Measurements from ENCODE around the gene BTBD16. TPM values are rescaled to one million over a fixed set of nuclear protein-coding genes. Genes with fewer than 3 reads are reported as not detected.

Gene BTBD16
- total RNA-seq, 1 donor from 2014 or later, result 1.2 TPM

DNA sequence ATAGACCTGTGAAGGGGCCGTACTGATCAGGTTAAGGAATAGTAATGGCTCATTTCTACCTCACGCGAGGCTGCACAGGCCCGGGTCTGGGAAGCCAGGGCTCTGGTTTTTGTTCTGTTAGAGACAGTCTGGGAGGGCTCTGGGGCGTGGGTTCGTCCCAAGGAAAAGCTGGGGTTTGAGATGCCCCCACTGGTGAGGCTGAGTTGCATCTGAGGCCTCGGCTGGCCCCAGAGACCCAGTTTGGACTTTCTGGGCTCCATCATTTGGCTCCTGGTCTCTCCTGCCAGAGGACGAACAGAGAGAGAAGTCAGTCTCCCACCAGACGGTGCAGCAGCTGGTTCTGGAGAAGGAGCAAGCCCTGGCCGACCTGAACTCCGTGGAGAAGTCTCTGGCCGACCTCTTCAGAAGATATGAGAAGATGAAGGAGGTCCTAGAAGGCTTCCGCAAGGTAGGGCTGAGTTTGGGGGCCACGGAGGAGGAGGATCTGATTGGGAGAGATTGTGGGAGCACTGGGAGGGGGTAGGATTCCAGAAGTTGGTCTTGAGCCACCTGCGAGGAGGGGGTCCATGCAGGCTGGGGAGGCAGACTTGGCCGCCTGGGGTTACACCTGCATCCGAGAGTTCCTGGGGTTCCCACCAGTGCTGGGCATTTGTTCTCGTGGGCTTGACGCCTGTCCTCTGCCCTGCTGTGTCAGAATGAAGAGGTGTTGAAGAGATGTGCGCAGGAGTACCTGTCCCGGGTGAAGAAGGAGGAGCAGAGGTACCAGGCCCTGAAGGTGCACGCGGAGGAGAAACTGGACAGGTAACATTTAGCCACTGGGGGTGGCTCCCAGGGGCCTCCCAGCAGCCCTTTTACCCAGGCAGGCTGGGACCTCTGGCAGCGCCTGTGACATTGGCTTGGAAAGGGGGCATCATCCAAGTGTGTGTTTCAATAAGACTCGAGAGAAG is 22.5 kb upstream of the BTBD16 start:
- DNase-seq (ENCODE audit: low spot score), result no peak

DNA sequence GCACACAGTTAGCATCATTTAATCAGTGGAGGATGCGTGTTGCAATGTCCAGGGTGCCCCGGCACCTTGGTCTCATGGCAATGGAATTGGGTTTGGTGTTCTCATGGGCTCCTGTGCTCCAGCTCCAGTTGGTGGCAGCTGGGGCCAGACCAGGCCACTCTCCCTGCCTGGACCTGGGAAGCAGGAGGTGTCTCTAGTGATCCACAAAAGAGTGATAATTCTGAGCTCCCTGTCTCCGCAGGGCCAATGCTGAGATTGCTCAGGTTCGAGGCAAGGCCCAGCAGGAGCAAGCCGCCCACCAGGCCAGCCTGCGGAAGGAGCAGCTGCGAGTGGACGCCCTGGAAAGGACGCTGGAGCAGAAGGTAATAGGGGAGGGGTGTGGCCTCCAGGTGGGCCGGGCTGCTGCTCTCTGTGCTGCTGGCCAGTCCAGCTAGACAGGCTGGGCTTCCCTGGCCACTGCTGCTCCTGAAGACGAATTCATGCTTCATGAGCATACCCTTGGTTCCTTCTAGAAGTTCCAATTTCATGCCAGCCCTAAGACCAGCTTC is 21.7 kb upstream of the BTBD16 start:
- DNase-seq (ENCODE audit: low spot score), result no peak

DNA sequence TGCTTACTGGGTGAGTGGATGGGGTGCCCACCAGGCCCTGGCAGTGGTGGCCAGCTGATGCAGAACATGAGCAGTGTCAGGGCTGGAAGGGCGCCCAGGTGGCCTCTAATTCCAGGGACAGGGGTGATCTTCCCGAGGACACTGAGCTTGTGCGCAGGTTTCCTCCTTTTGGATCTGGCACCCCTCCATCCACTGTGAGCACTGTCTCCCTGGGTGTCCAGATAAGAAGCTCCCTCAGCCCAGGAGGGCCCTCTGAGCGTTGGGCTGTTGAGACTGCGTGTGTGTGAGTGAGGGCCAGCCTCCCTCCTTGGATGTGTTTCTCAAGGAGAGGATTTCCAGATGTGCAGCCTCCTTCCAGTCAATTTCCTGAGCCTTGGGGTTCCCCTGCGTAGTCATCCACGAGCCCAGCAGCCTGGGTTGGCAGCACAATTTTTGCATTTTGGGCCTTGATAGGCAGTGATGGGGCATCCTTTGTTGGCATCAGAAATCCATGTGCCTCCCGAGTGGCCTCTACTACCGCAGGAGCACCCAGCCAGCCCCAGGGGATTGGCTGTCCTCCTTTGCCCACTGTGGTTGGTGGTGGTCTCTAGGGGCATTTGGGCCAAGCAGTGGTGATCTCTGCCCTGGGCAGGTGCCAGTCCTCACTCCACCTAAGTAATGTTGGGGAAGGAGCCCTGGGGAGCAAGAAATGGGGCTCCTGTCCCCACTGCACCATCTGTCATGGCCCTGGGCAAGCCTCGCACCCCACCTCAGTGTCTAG is 20.9 kb upstream of the BTBD16 start:
- DNase-seq (ENCODE audit: low spot score), result no peak

DNA sequence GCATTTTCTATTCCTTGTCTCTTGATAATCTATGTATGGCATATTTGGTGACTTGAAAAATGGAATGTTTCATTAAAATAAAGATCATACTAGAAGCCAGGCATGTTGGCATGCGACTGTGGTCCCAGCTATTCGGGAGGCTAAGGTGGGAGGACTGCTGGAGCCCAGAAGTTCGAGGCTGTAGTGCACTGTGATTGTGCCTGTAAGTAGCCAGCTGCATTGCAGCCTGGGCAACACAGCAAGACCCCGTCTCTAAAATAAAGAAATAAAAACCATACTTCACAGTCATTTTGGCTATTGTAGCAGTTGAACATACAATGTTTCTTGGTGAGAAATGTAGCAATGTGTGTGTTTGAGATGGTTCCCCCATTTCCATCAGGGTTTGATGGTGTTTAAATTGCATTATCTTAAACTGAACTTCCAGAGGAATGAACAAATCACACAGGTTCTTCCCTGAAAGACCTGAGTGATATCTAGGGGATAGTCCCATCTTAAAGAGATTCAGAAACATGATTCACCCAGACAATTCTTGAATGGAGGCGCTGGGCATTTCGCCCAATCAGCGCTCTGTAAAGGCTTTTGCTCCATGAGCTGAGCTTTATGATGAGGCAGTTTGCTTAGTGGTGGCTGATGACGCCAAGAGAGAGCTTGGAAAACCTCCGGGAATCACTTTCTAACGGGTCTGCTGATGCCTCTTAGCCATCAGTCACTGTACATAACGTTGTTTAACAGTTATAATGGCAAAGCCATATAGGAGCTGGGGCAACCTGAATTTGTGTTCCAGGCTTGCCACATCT is 19.4 kb upstream of the BTBD16 start:
- no peak for DNase-seq (ENCODE audit: low spot score)

DNA sequence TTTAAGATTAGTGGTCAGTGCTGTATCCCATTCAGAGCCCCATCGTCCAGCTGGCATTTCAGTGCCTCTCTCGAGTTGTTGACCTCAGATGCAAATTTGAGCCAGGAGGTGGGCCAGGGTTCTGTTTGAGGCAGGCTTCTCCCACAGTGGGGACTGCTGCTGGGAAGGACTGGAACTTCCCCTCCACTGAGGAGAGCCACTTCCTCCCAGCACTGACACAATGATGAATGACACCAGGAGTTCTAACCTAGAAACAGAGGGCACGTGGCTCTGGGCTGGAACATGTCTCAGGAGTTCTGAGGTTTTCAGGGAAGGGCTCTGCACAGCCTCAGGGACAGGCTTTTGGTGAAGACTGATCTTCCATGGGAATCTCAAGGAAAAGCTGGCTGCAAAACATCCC is 18.3 kb upstream of the BTBD16 start:
- DNase-seq (ENCODE audit: low spot score), result no peak

DNA sequence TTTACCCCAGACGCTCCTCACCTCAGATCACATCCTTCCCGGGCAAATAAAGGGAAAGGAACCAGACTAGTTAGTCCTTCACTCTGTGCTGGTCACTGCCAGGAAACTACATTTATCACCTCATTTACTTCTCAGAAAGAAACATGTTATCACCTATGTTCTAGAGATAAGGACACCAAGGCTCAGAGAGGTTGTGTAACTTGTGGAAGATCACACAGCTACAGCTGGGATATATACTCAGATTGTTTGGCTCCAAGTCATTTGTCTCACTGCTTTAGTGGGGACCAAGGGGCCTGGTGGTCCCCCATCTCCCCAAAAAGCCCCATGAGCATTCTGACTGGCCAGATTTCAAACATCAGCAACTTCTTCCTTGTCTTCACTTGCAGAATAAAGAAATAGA is 17.5 kb upstream of the BTBD16 start:
- DNase-seq (ENCODE audit: low spot score), result no peak

DNA sequence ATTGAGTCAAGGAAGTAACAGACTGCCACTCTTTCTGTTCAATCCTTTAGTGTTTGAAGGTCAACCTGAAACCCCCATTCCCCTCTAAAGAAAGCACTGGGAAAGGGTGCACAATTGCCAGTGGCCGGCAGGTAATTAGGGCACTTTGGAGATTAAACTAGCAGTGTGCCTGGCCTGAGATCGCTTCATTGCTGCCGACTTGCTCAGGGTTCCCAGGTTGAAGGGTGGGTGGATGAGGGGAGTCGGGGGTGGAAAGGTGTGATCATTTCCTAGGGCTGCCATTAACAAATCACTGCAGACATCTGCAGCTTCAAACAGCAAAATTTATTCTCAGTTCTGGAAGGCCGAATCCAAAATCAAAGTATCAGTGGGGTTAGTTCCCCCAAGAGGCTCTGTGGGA is 16.3 kb upstream of the BTBD16 start:
- DNase-seq (ENCODE audit: low spot score), result no peak

DNA sequence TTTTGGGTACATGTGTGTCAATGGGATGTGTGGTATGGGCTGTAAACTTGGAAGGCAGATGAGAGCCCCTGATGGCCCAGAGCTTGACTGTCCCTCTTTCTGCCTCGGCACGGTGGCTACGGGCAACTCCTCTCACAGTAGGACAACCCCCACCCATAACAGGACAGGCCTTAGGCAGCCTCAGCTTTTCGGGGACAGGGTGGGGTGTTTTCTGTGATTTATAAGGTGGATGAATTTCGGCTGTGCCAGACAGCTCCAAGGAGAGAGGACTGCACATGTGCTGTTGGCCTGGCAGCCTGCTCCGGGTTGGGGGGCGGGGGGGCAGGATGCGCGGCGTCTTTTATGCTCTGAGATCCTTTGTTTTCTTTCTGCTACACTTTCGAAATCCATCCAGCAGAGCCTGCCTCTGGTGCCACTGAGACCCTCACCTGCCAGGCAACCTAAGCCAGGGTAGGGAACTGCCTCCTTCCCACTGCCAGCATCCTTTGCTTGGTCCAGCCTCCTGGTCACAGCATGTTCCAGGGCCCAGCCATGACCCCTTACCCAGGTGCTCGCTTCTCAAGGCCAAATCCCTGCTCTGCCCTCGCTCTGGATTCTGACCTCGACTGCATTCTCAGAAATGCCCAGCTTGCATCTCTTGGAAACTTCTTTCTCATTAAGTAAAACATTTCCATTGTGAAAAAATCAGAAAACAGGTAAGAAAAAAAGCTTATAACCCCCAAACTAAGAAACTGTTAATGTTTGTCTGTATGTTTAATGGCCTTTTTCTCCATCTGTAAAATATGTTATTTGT is 15.4 kb upstream of the BTBD16 start:
- DNase-seq (ENCODE audit: low spot score), result no peak

DNA sequence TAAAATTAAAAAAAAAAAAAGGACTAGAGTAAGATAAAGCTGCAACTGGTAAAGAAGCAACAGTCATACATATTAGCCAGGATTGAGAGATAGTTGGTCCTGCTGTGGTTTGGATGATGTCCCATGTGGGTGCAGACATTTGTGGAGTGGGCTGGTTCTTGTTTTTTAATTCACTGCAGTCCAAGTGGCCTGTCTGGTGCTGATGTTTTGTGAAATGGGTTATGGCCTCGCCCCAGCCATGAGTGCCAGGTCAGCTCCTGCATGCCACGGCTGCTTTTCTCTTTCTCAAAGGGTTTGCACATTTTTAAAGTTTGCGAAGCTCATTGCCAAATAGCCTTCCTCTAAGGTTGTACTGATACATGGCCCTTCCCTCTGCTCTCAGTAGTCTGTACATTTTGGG is 14.1 kb upstream of the BTBD16 start:
- no peak for DNase-seq (ENCODE audit: low spot score)

DNA sequence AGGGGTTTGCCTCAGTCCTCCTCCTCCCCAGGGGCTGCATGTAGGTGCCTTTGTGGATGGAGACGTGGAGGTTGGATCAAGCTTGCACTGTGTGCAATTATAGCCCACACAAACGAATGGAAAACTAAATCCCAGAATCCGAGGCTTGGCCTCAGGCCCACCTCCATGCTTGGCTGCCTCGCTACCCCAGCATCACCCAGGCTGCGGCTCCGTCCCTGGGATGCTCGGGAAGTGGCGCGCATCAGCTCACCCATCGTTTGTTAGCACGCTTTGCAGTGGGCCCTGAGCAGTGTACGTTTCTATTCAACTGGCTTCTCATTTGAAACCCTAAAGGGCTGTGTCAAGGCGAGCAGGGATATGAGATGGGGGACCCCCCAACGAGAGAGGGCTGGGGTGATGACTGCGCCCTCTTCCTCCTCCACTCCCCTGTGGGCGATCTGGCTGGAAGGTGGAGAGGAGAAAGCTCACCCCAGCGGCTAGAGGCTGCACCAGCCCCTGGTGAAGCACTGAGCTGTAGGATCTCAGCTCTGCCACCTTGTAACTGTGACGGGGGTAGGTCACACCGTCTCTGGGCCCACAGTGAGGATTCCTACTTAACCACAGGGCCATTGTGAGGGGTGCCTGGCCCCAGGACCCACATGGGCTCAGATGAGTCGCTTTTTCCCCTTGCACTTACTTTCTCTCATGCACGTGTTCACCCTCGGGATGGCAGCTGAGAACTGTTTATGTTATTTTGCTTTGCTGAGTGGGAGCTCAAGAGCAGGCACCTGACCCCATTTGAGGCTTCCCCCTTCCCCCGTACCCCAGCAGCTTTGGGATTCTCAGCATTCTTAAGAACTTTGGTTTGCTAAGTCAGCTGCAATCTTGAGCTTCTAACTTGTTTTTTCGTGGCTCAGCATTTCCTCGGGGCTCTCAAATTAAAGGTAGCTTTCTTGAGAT is 12.7 kb upstream of the BTBD16 start:
- DNase-seq (ENCODE audit: low spot score), result no peak

DNA sequence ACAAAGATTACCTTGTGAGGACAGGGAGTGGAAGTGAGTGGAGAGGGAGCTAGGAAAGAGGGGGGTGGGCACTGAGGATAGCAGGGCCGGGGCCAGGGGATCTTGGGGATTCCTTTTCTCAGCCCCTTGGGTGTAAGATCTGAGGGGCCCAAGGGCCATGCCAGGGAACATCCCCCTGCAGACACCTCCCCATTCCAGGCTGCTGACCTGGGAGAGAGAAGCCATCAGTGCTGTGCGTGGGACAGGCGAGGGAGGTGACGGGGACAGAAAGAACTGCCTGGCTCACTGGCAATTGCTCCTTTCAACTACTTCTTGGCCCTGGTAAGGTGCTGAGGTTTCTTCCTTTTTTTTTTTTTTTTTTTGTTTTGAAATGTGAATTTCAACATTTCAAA is 12.0 kb upstream of the BTBD16 start:
- no peak for DNase-seq (ENCODE audit: low spot score)

DNA sequence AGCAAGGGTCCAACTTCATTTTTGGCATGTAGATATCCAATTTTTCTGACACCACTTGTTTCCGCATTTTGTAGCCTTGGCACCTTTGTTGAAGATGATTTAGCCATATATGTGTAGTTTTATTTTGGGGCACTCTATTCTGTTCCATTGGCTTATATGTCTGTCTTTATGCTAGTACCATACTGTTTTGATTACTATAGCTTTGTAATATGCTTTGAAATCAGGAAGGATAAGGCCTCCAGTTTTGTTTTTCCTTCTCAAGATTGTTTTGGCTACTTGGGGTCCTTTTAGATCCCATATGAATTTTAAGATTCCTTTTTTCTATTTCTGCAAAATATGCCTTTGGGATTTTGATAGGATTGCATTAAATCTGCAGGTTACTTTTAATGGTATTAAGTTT is 9.5 kb upstream of the BTBD16 start:
- DNase-seq (ENCODE audit: low spot score), result no peak

DNA sequence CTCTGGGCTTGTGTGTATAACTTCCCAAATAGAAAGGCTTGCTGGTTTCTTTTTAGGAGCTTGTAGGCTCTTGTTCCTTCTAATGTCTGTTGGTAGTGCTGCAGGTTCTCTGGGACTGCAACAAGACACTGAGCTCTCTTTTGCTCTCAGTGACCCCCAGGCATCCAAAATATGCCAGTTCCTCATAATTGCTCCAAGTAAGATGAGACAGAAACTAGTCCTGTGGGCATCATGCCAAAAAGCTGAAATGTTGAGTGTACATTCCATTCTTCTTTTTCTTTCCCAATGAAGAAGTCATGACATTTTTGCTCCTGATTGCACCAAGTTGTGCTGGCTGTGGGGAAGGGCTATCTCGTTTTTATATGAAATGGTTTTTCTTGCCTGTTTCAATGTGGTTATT is 7.1 kb upstream of the BTBD16 start:
- no peak for DNase-seq (ENCODE audit: low spot score)

DNA sequence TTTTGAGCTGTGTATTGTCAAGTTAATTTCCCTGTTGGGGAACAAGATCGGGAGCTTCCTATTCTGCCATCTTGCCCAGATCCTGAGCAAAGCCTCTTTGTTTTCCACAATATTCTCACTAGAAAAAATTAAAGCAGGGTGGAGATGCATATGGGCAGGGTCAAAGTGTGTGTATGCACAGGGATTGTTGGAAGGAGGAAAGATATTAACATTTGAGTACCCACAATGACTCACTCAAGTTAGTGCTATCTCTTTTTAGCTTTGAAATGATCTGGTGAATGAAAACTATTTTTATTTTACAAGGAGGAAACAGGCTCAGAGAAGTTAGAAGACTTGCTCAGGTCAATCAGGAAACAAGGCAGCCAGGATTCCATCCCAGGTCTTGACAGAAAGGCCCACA is 6.7 kb upstream of the BTBD16 start:
- no peak for DNase-seq (ENCODE audit: low spot score)

DNA sequence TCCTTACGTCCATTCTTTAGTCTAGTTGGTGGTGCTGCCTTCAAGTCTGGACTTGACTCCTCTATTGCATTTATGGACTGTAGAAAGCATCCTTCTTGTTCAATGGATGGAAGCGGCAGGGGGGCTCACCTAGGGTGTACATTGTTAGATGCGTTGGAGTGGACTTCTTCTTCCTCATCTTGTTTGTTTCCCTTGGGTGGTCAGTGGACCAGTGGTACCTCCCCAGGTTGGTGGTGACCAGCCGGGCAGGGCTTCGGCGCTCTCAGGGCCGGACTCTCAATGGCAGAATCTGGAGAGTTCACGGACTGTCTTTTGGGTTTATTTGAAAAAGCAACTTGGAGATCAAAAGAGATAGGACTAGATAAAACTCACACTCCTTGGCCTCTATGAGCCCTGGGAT is 6.2 kb upstream of the BTBD16 start:
- DNase-seq (ENCODE audit: low spot score), result no peak

DNA sequence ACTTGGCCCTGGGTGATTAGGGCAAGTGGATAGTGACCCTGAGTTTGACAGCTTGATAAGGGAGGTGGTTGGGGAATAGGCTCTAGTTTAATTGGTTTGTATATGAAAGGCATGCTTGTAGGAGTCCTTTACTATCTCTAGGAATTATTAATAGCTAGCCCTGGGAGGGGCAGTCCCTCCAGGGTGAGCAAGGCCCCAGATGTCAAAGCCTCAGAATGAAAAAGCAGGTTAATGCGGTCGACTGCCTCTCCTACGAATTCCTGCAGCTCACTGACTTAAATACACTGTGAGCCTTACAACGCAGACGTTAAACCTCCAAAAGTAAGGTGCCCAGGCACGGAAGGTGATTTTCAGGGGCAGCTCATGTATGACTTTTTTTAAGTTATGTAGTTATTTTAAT is 5.2 kb upstream of the BTBD16 start:
- DNase-seq (ENCODE audit: low spot score), result no peak

DNA sequence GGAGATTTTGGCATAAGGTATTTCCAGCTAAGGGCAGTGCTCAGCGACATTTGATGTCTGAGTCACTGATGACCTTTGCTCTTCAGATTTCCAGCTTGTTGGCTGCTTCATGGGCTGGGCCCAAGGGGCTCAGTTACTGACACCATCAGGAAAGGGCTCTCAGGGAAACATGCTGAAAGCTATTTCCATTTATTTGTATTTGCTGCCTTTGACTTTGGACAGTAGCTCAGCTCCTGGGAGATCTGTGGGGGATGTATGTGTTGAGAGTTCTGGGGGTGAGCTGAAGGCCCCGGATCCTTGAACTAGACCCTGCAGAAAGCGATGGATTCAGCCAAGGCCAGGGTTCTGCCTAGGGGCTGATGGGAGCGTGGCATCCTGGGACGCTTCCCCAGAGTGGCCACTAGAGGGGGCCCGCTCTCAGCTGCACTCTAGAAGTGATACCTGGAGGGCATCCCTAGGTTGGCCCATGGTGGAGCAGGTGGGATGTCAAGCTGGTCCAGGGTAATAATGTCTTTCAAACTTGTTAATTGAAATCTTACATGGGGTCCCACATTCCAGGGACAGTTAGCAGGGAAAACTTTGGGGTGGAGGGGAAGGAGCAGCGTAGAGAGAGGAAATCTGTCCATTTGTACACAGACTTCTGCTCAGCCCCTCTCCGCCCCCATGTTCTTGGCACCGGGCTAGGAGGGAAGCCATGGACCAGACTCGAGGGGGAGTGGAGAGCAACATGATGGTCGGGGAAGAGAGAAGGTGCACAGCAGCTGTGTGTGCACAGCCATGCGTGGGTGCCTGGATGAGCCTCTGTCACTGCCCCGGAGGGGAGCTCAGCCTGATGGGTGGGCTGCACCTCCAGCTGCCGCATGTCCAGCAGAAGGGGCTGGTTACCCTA is 3.0 kb upstream of the BTBD16 start:
- DNase-seq (ENCODE audit: low spot score), result peak; percentile 23

DNA sequence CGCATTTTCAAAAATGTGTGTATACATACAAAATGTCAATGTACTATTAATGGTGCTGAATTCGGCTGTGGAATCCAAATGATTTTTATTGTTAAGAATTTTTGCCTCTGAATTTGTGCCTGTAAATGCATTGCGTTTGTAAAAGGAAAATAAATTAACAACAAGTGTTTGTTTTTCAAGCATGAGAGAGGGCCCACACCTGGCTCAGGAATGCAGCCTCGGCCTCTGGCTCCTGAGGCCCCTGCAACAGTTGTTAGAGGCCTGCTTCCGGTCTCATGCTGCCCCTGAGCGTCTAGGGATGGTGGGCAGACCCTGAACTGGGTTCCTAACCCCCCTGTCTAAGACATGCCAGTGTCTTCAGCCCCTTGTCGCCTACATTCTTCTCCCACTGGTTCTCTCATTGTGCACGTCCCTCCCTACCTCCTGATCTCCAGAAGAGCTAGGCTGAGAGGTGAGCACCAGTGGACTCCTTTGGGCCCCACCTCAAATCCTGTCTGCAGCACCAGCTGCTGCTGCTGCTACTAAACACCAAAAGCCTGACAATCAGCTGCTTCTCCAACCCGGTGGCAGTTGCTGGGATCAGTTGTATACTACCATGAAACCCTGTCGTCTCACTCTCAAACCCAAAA is 1.9 kb upstream of the BTBD16 start:
- DNase-seq (ENCODE audit: low spot score), result no peak

Measured in mucosa of gallbladder (tissue), 1 donor.